ENCODE results near the gene TUBGCP2. TPM values are rescaled to one million over a fixed set of nuclear protein-coding genes. Genes with fewer than 3 reads are reported as not detected.

Gene TUBGCP2
- total and polyA plus RNA-seq, 2 of the 13 experiments (the other 11 are each of a cell fraction or from before 2014, with no cell fraction given), result 21.3 to 34.5 TPM

- TF ChIP-seq HNF4G (IDR thresholded peaks at IDR 0.05; ENCODE audit: borderline replicate concordance, low read depth, low read length) (peak; percentile 33; the same call in 1 of the 2 replicates), HNF4G (CRISPR knock-in tag; IDR thresholded peaks at IDR 0.05; ENCODE audit: borderline replicate concordance, low read depth) (no peak), CREB1 (IDR thresholded peaks at IDR 0.05) (no peak), CREB1 (CRISPR knock-in tag; IDR thresholded peaks at IDR 0.05) (no peak), ZNF256 (CRISPR knock-in tag; conservative IDR thresholded peaks at IDR 0.05) (no peak), ZNF468 (CRISPR knock-in tag; IDR thresholded peaks at IDR 0.05) (no peak), ZNF781 (CRISPR knock-in tag; IDR thresholded peaks at IDR 0.05; ENCODE audit: borderline replicate concordance, not compliant biosample characterization) (no peak), ETV5 (CRISPR knock-in tag; IDR thresholded peaks at IDR 0.05; ENCODE audit: borderline replicate concordance) (peak; percentile 60; the same call in 1 of the 2 replicates), PPARG (CRISPR knock-in tag; conservative IDR thresholded peaks at IDR 0.05) (no peak), ZNF292 (CRISPR knock-in tag; IDR thresholded peaks at IDR 0.05; ENCODE audit: borderline replicate concordance, low read depth) (no peak), SOX6 (IDR thresholded peaks at IDR 0.05) (no peak), SOX6 (CRISPR knock-in tag; IDR thresholded peaks at IDR 0.05) (no peak), ZNF850 (CRISPR knock-in tag; conservative IDR thresholded peaks at IDR 0.05) (no peak), AFF4 (CRISPR knock-in tag; IDR thresholded peaks at IDR 0.05) (no peak), U2AF1 (optimal IDR thresholded peaks at IDR 0.05; ENCODE audit: low read depth, low read length) (no peak), NFE2L2 (IDR thresholded peaks at IDR 0.05; ENCODE audit: low read length) (peak; percentile 65), FUBP1 (CRISPR knock-in tag; IDR thresholded peaks at IDR 0.05; ENCODE audit: borderline replicate concordance) (no peak), ZNF572 (CRISPR knock-in tag; IDR thresholded peaks at IDR 0.05) (no peak), ZNF34 (CRISPR knock-in tag; IDR thresholded peaks at IDR 0.05; ENCODE audit: borderline replicate concordance) (no peak), POLR2AphosphoS2 (IDR thresholded peaks at IDR 0.05; ENCODE audit: low read depth, low read length) (no peak), RBAK (CRISPR knock-in tag; IDR thresholded peaks at IDR 0.05) (no peak), PRDM15 (CRISPR knock-in tag; IDR thresholded peaks at IDR 0.05) (no peak), TCF7L2 (IDR thresholded peaks at IDR 0.05; ENCODE audit: low read depth, low read length) (no peak)
Measured at GRCh38 chr10:133343558-133343957, 34.9 kb upstream of the TUBGCP2 start (continued).
